Measurements from ENCODE around the gene NDUFA13.

Gene NDUFA13

GRCh38 chr19:19548915-19549759, 33.1 kb downstream of the NDUFA13 start:
- DNase-seq = no peak
- TF ChIP-seq, protein P1, sequence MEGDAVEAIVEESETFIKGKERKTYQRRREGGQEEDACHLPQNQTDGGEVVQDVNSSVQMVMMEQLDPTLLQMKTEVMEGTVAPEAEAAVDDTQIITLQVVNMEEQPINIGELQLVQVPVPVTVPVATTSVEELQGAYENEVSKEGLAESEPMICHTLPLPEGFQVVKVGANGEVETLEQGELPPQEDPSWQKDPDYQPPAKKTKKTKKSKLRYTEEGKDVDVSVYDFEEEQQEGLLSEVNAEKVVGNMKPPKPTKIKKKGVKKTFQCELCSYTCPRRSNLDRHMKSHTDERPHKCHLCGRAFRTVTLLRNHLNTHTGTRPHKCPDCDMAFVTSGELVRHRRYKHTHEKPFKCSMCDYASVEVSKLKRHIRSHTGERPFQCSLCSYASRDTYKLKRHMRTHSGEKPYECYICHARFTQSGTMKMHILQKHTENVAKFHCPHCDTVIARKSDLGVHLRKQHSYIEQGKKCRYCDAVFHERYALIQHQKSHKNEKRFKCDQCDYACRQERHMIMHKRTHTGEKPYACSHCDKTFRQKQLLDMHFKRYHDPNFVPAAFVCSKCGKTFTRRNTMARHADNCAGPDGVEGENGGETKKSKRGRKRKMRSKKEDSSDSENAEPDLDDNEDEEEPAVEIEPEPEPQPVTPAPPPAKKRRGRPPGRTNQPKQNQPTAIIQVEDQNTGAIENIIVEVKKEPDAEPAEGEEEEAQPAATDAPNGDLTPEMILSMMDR (IDR thresholded peaks at IDR 0.05; ENCODE audit: low read length) = no peak
- TF ChIP-seq EZH2 (optimal IDR thresholded peaks at IDR 0.05; ENCODE audit: low read depth, low read length) (no peak), EZH2phosphoT487 (IDR thresholded peaks at IDR 0.05; ENCODE audit: low read length) (no peak)
- no peak overlapping the region for H2AFZ ChIP-seq (ENCODE audit: low read length)

GRCh38 chr19:19549804-19550464, 33.9 kb downstream of the NDUFA13 start:
- H2AFZ ChIP-seq (ENCODE audit: low read length) = no peak overlapping the region
- TF ChIP-seq, protein P1 (IDR thresholded peaks at IDR 0.05; ENCODE audit: low read length) = no peak
- no peak for TF ChIP-seq EZH2phosphoT487 (IDR thresholded peaks at IDR 0.05; ENCODE audit: low read length)
- no peak overlapping the region for H3K9ac ChIP-seq (ENCODE audit: low read length)
- H3K27ac ChIP-seq (ENCODE audit: low read length) = no peak overlapping the region
- H3K9me2 ChIP-seq (replicated peaks; ENCODE audit: insufficient read depth, low read length) = no peaks in the 10 kb centered on the region
- H3K9me3 ChIP-seq (replicated peaks; ENCODE audit: insufficient read depth, low read length) = no peaks in the 10 kb centered on the region
- no peak overlapping the region for H3K4me3 ChIP-seq (ENCODE audit: low read length)
- H3K27me3 ChIP-seq (replicated peaks; ENCODE audit: insufficient read depth, low read length) = peaks cover 13% of the 10 kb centered on the region
- H4K20me1 ChIP-seq (ENCODE audit: insufficient read depth, low read length) = no peaks in the 10 kb centered on the region
- no peaks in the 10 kb centered on the region for H3K36me3 ChIP-seq (replicated peaks; ENCODE audit: insufficient read depth, low read length)
- H3K4me2 ChIP-seq (ENCODE audit: low read depth, low read length) = no peak overlapping the region
- no peaks in the 10 kb centered on the region for H3K4me1 ChIP-seq (ENCODE audit: low read length)
- no peaks in the 10 kb centered on the region for H3K79me2 ChIP-seq (ENCODE audit: low read length)
- DNase-seq = no peak
- H3F3A ChIP-seq (ENCODE audit: insufficient read depth, low read length) = no peaks in the 10 kb centered on the region

More at GRCh38 chr19:19548915-19549759, 33.1 kb downstream of the NDUFA13 start:
- H3K4me2 ChIP-seq (ENCODE audit: low read depth, low read length) = no peak overlapping the region
- no peaks in the 10 kb centered on the region for H3K9me3 ChIP-seq (replicated peaks; ENCODE audit: insufficient read depth, low read length)
- no peak overlapping the region for H3K9ac ChIP-seq (ENCODE audit: low read length)
- peaks cover 13% of the 10 kb centered on the region for H3K27me3 ChIP-seq (replicated peaks; ENCODE audit: insufficient read depth, low read length)
- no peaks in the 10 kb centered on the region for H3F3A ChIP-seq (ENCODE audit: insufficient read depth, low read length)
- H3K4me3 ChIP-seq (ENCODE audit: low read length) = no peak overlapping the region
- no peaks in the 10 kb centered on the region for H3K9me2 ChIP-seq (replicated peaks; ENCODE audit: insufficient read depth, low read length)
- no peaks in the 10 kb centered on the region for H3K79me2 ChIP-seq (ENCODE audit: low read length)
- H3K4me1 ChIP-seq (ENCODE audit: low read length) = no peaks in the 10 kb centered on the region
- H3K27ac ChIP-seq (ENCODE audit: low read length) = no peak overlapping the region
- no peaks in the 10 kb centered on the region for H4K20me1 ChIP-seq (ENCODE audit: insufficient read depth, low read length)
- no peaks in the 10 kb centered on the region for H3K36me3 ChIP-seq (replicated peaks; ENCODE audit: insufficient read depth, low read length)

DNA sequence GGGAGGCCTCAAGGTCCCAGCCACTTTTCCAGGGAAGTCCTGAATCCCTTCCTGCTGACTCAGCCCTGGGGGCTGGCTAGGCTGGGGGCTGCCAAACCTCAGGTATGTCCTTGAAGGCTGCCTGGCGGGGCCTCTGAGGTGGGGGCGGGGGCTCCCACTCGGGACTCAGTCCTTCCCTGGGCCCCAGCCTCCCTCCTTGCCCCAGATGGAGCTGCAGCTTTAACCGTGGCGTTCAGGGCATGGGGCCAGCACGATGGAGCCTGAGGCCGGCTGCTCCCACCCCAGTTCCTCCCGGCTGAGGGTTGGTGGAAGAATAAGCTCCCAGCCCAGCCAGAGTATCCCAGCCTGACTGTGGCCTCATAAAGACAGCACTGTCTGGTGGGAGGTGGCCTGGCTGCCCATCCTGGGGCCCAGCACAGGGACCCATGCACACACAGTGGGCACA, 34.5 kb downstream of the NDUFA13 start:
- no peak overlapping the region for H3K4me3 ChIP-seq (ENCODE audit: low read length)
- TF ChIP-seq EZH2 (optimal IDR thresholded peaks at IDR 0.05; ENCODE audit: low read depth, low read length) (no peak), EZH2phosphoT487 (IDR thresholded peaks at IDR 0.05; ENCODE audit: low read length) (no peak)
- TF ChIP-seq, protein P1 (IDR thresholded peaks at IDR 0.05; ENCODE audit: low read length) = no peak

More for the DNA sequence above, 34.5 kb downstream of the NDUFA13 start:
- H3K9me2 ChIP-seq (replicated peaks; ENCODE audit: insufficient read depth, low read length) = no peaks in the 10 kb centered on the region
- H3K9ac ChIP-seq (ENCODE audit: low read length) = no peak overlapping the region
- H3K27me3 ChIP-seq (replicated peaks; ENCODE audit: insufficient read depth, low read length) = peaks cover 13% of the 10 kb centered on the region
- DNase-seq = no peak
- H4K20me1 ChIP-seq (ENCODE audit: insufficient read depth, low read length) = no peaks in the 10 kb centered on the region
- H3K4me1 ChIP-seq (ENCODE audit: low read length) = no peaks in the 10 kb centered on the region
- H3K36me3 ChIP-seq (replicated peaks; ENCODE audit: insufficient read depth, low read length) = no peaks in the 10 kb centered on the region
- H3K4me2 ChIP-seq (ENCODE audit: low read depth, low read length) = no peak overlapping the region
- H3K9me3 ChIP-seq (replicated peaks; ENCODE audit: insufficient read depth, low read length) = no peaks in the 10 kb centered on the region
- no peak overlapping the region for H2AFZ ChIP-seq (ENCODE audit: low read length)
- no peaks in the 10 kb centered on the region for H3K79me2 ChIP-seq (ENCODE audit: low read length)
- no peaks in the 10 kb centered on the region for H3F3A ChIP-seq (ENCODE audit: insufficient read depth, low read length)
- no peak overlapping the region for H3K27ac ChIP-seq (ENCODE audit: low read length)
